K562 (cell line): Measurements from ENCODE around the gene PHPT1. TPM values are rescaled to one million over a fixed set of nuclear protein-coding genes. Genes with fewer than 3 reads are reported as not detected.

Experiments used
- ATAC-seq: fragments of 200-7000 bp; cut with Tn5 transposase; 3 replicates; pipeline ENCODE4 v1.9.1; 2020; ENCODE audit warnings: moderate library complexity
- BruUV-seq: library from RNA; stranded (reverse); fragments of 400-500 nt; replicated peaks from 2 replicates; lab custom pipeline; 2021; lab: Mats Ljungman, UMichigan
- CTCF ChIA-PET: fragments of 300-600 bp; formaldehyde crosslinking; extraction: SDS; loops from one replicate; lab custom pipeline; 2021; ENCODE audit warnings: low intra/inter-chr PET ratio; lab: Yijun Ruan, JAX
- POLR2A ChIA-PET: fragments of 300-600, 350-650 bp; sonication (Branson Sonifier 250); formaldehyde crosslinking; extraction: SDS; loops from one replicate; lab custom pipeline; 2021; ENCODE audit warnings: antibody characterized with exemption, inconsistent platforms; lab: Yijun Ruan, JAX
- DNase-seq, 4 experiments: peaks; one replicate each; pipeline versions ENCODE4 v3.0.0 to v3.0.0-alpha.2; 2011 to 2018; ENCODE audit warnings: low spot score in 3 of 4, mixed read lengths in 3 of 4; ENCODE audit errors: extremely low read depth in 1 of 4
- FAIRE-seq: peaks from 2 replicates; lab custom pipeline; 2011; peaks lifted over from hg19 to GRCh38; lab: Jason Lieb, UNC
- H2AFZ ChIP-seq: 2 replicates; pipeline ENCODE4 v1.6.0; 2011; ENCODE audit warnings: low read depth, low read length, control low read depth, inconsistent platforms
- H3K27ac ChIP-seq: fragments of 200-600 bp; 3 replicates; pipeline ENCODE4 v1.8.0; 2011; ENCODE audit warnings: low read depth, mild to moderate bottlenecking, control low read depth, inconsistent platforms, low read length, moderate library complexity, mixed read lengths; ENCODE audit errors: extremely low read depth
- H3K27me3 ChIP-seq, 2 experiments: fragments of 300-600 bp in 1 of 2; 2 replicates in 1 of 2; 3 replicates in 1 of 2; pipeline versions ENCODE4 v1.6.0 to v1.8.0; 2011; ENCODE audit warnings: inconsistent platforms in 2 of 2, low read length in 2 of 2, mild to moderate bottlenecking in 1 of 2, mixed read lengths in 1 of 2, moderate library complexity in 1 of 2; ENCODE audit not compliant: control insufficient read depth in 2 of 2, insufficient read depth in 2 of 2
- H3K36me3 ChIP-seq: fragments of 300-600 bp; 3 replicates; pipeline ENCODE4 v1.8.0; 2011; ENCODE audit warnings: mild to moderate bottlenecking, low read length, inconsistent platforms; ENCODE audit not compliant: control insufficient read depth, insufficient read depth
- H3K4me1 ChIP-seq, 2 experiments: fragments of 200-600 bp in 1 of 2; replicated peaks in 1 of 2; 2 replicates in 1 of 2; 3 replicates in 1 of 2; pipeline versions ENCODE4 v1.5.1 to v1.8.0; 2011; ENCODE audit warnings: inconsistent platforms in 2 of 2, low read length in 2 of 2, mild to moderate bottlenecking in 1 of 2, mixed read lengths in 1 of 2, moderate library complexity in 1 of 2; ENCODE audit not compliant: control insufficient read depth in 2 of 2, insufficient read depth in 2 of 2
- H3K4me2 ChIP-seq: 2 replicates; pipeline ENCODE4 v1.6.1; 2011; ENCODE audit warnings: low read length, control low read depth, inconsistent platforms, mixed read lengths; ENCODE audit not compliant: insufficient read depth
- H3K4me3 ChIP-seq: fragments of 200-600 bp; sonication (generic), shearing (Covaris generic); 2 replicates; pipeline ENCODE4 v1.5.1; 2016; ENCODE audit warnings: control low read depth, inconsistent platforms
- H3K79me2 ChIP-seq: fragments of 200-600 bp; 3 replicates; pipeline ENCODE4 v1.8.0; 2011; ENCODE audit warnings: low read length, inconsistent platforms; ENCODE audit not compliant: control insufficient read depth, insufficient read depth
- H3K9ac ChIP-seq, 2 experiments: 2 replicates each; pipeline versions ENCODE4 v1.6.0 to v1.6.1; 2011; ENCODE audit warnings: low read depth in 2 of 2, low read length in 2 of 2, control low read depth in 1 of 2, inconsistent platforms in 1 of 2, mild to moderate bottlenecking in 1 of 2, mixed read lengths in 1 of 2; ENCODE audit not compliant: insufficient read depth in 1 of 2
- H3K9me1 ChIP-seq: one replicate; pipeline ENCODE4 v1.6.0; 2011; ENCODE audit warnings: inconsistent platforms, mild to moderate bottlenecking, low read length, moderate library complexity; ENCODE audit not compliant: control insufficient read depth, insufficient read depth
- H3K9me3 ChIP-seq: replicated peaks from 2 replicates; pipeline ENCODE4 v1.5.1; 2011; ENCODE audit warnings: low read depth, low read length, inconsistent platforms; ENCODE audit not compliant: control insufficient read depth, insufficient read depth
- H4K20me1 ChIP-seq: replicated peaks from 2 replicates; pipeline ENCODE4 v1.6.1; 2011; ENCODE audit warnings: low read length, inconsistent platforms, mixed read lengths; ENCODE audit not compliant: control insufficient read depth, insufficient read depth
- ARID2 ChIP-seq: fragments of 450-650 bp; IDR thresholded peaks from 2 replicates; pipeline ENCODE4 v1.6.1; 2017; ENCODE audit warnings: antibody characterized with exemption, mild to moderate bottlenecking
- FOXK2 ChIP-seq, 2 experiments: fragments of 450-650 bp; IDR thresholded peaks in 1 of 2; conservative IDR thresholded peaks in 1 of 2; 2 replicates each; pipeline ENCODE4 v1.6.1; 2016; ENCODE audit warnings: low read depth in 2 of 2, mild to moderate bottlenecking in 1 of 2
- MBD2 ChIP-seq: sonication (generic); IDR thresholded peaks from 2 replicates; pipeline ENCODE4 v1.6.1; 2016; ENCODE audit warnings: low read depth, borderline replicate concordance
- POLR2B ChIP-seq: fragments of 450-650 bp; IDR thresholded peaks from 2 replicates; pipeline ENCODE4 v1.6.1; 2018; ENCODE audit warnings: low read depth; ENCODE audit not compliant: partially characterized antibody
- POLR2G ChIP-seq: fragments of 200-400 bp; formaldehyde crosslinking; IDR thresholded peaks from 2 replicates; pipeline ENCODE4 v1.6.1; 2017; ENCODE audit warnings: low read depth, mild to moderate bottlenecking, antibody characterized with exemption, low read length, moderate library complexity
- RBFOX2 ChIP-seq: fragments of 200-400 bp; formaldehyde crosslinking; IDR thresholded peaks from 2 replicates; pipeline ENCODE4 v1.6.1; 2017; ENCODE audit warnings: low read depth, mild to moderate bottlenecking, low read length, moderate library complexity
- ZNF77 ChIP-seq: fragments of 250-450 bp; sonication (Bioruptor Pico); IDR thresholded peaks from 2 replicates; pipeline ENCODE4 v1.5.0; 2020
- WGBS: fragments of 100-300 bp; shearing (Covaris generic); methylation state at CpG from one replicate; pipeline ENCODE4 v1.1.6; 2016; ENCODE audit warnings: low coverage, mixed read lengths; ENCODE audit not compliant: insufficient coverage; ENCODE audit errors: missing lambda C conversion rate; 5-methylcytosine and 5-hydroxymethylcytosine counted together
- in situ Hi-C: fragments of 300-500 bp; cut with MboI; formaldehyde crosslinking; loops from 4 replicates; pipeline ENCODE4 v1.15.0; 2018; ENCODE audit warnings: inconsistent platforms, mixed read lengths
- intact Hi-C: fragments of 100-400 bp; cut with micrococcal nuclease; formaldehyde crosslinking; loops from 2 replicates; pipeline ENCODE4 v1.14.2; 2022
- polyA plus RNA-seq, 8 experiments: library from polyadenylated mRNA; depleted of rRNA in 4 of 8; stranded (reverse) in 5 of 8; unstranded in 3 of 8; fragments of >200 nt; fragmentation: Nextera tagmentation in 2 of 8; fragmentation: Illumina TruSeq in 1 of 8; extraction: Ambion mirVana in 2 of 8; extraction: Trizol in 1 of 8; gene quantifications; 2 replicates each; pipeline versions ENCODE4 v1.2.1 to v1.2.3, GENCODE V29; 2011 to 2014; ENCODE audit warnings: inconsistent platforms in 1 of 8, missing spikeins in 1 of 8
- total RNA-seq, 7 experiments: library from RNA; depleted of rRNA in 6 of 7; stranded (reverse); fragments of >200 nt in 6 of 7; fragmentation: Illumina TruSeq in 2 of 7; extraction: Trizol in 2 of 7; gene quantifications; 2 replicates each; pipeline versions ENCODE4 v1.2.1 to v1.2.3, GENCODE V29; 2011 to 2021; ENCODE audit warnings: low replicate concordance in 1 of 7

Gene PHPT1
- total and polyA plus RNA-seq, 9 of the 15 experiments (the other 6 are each of a cell fraction or from before 2014, with no cell fraction given), result 20.9 to 166 (median 129) TPM

GRCh38 chr9:136860933-136861873 is 12.0 kb downstream of the PHPT1 start:
- Histone ChIP-seq H3K4me3 (no peak overlapping the region), H3K36me3 (peaks cover 54% of the 10 kb centered on the region; the same call in 2 of the 3 replicates), H3K27ac (no peak overlapping the region)
- FAIRE-seq (no peak), DNase-seq (no peak)
- TF ChIP-seq ZNF77 (CRISPR knock-in tag), result 0 out of 2 replicates have a peak, but pooled peaks have one; percentile 27
- peak; percentile 71 for TF ChIP-seq POLR2G
- no peak for TF ChIP-seq ARID2
- TF ChIP-seq MBD2, result no peak
- TF ChIP-seq RBFOX2, result peak; percentile 67
- TF ChIP-seq FOXK2 (conservative IDR thresholded peaks at IDR 0.05 in 1 of 2, IDR thresholded peaks at IDR 0.05 in 1 of 2; ENCODE audit: low read depth in 2 of 2), result no peak
- TF ChIP-seq POLR2B, result peak; percentile 28
- TF ChIP-seq, all 486 proteins: peak for 4
- peak overlapping the region in 1 of 2 experiments; percentile 28; a peak in 1 of 4 replicates for H3K9ac ChIP-seq
- peaks cover 26% of the 10 kb centered on the region for H3K79me2 ChIP-seq
- ChIA-PET CTCF (no interaction called here), POLR2A (interaction anchor here (0.7 to 2.5 kb wide), 8 partner anchors 10 to 30 kb away, joined by 3 to 15 read pairs (median 5); partner anchors contain the start of genes AJM1, MAMDC4 and TRAF2)
- H3K9me1 ChIP-seq, result peaks cover 4% of the 10 kb centered on the region
- in situ Hi-C loops (no loop called here), intact Hi-C loops (no loop called here)
- peaks cover 5 to 58% of the 10 kb centered on the region in 2 experiments; a peak in 3 of 5 replicates for H3K4me1 ChIP-seq
- H3K9me3 ChIP-seq, result no peaks in the 10 kb centered on the region
- H3K4me2 ChIP-seq, result no peak overlapping the region
- no TSS peak for BruUV-seq
- H2AFZ ChIP-seq, result no peak overlapping the region
- H4K20me1 ChIP-seq, result peaks cover 14% of the 10 kb centered on the region; the same call in 1 of the 2 replicates
- ATAC-seq, result peak; percentile 3; the same call in 2 of the 3 replicates
- no peaks in the 10 kb centered on the region for H3K27me3 ChIP-seq
- 95% methylated on average over 15 of the region's 22 CpGs for WGBS
